H1 (cell line): Measurements from ENCODE around the gene DLL1. TPM values are rescaled to one million over a fixed set of nuclear protein-coding genes. Genes with fewer than 3 reads are reported as not detected.

Experiments used
- CTCF ChIA-PET: fragments of 300-600 bp; sonication (Branson Sonifier 250); formaldehyde crosslinking; loops from one replicate; lab custom pipeline; 2021; ENCODE audit not compliant: partially characterized antibody; lab: Charles Lee
- POLR2A ChIA-PET: fragments of 300-600 bp; sonication (Branson Sonifier 250); formaldehyde crosslinking; loops from one replicate; lab custom pipeline; 2021; ENCODE audit warnings: inconsistent platforms; ENCODE audit not compliant: partially characterized antibody; lab: Charles Lee
- DNase-seq, 2 experiments: peaks; one replicate each; pipeline versions ENCODE4 v3.0.0 to v3.0.0-alpha.2; 2010 to 2022; ENCODE audit warnings: low spot score in 2 of 2, low read depth in 1 of 2, mixed read lengths in 1 of 2
- FAIRE-seq: peaks from 2 replicates; lab custom pipeline; 2011; peaks lifted over from hg19 to GRCh38; lab: Jason Lieb, UNC
- H2AFZ ChIP-seq: 2 replicates; pipeline ENCODE4 v1.8.1; 2012; ENCODE audit warnings: low read length, inconsistent platforms
- H2AK5ac ChIP-seq: 2 replicates; pipeline ENCODE4 v1.6.1; 2013; ENCODE audit warnings: low read depth, low read length
- H2BK120ac ChIP-seq: replicated peaks from 2 replicates; pipeline ENCODE3; 2013; ENCODE audit warnings: low read depth, low read length, inconsistent platforms
- H2BK12ac ChIP-seq: 2 replicates; pipeline ENCODE4 v1.6.1; 2013; ENCODE audit warnings: low read depth, low read length
- H2BK15ac ChIP-seq: 2 replicates; pipeline ENCODE4 v1.6.1; 2013; ENCODE audit warnings: low read length
- H2BK20ac ChIP-seq: 2 replicates; pipeline ENCODE4 v1.6.1; 2013; ENCODE audit warnings: low read length
- H2BK5ac ChIP-seq: 2 replicates; pipeline ENCODE4 v1.6.1; 2013; ENCODE audit warnings: low read depth, low read length
- H3K14ac ChIP-seq: 2 replicates; pipeline ENCODE4 v1.6.1; 2013; ENCODE audit warnings: inconsistent platforms; ENCODE audit not compliant: insufficient read length
- H3K18ac ChIP-seq: 2 replicates; pipeline ENCODE4 v1.6.1; 2013; ENCODE audit warnings: low read length; ENCODE audit errors: extremely low read depth
- H3K23ac ChIP-seq: 2 replicates; pipeline ENCODE4 v1.6.1; 2013; ENCODE audit warnings: inconsistent platforms; ENCODE audit not compliant: insufficient read length
- H3K23me2 ChIP-seq: 2 replicates; pipeline ENCODE4 v1.6.1; 2013; ENCODE audit warnings: low read depth, low read length
- H3K27ac ChIP-seq: 2 replicates; pipeline ENCODE4 v1.6.1; 2011; ENCODE audit warnings: low read depth, low read length, inconsistent platforms
- H3K27me3 ChIP-seq, 4 experiments: replicated peaks in 1 of 4; 1 replicate in 1 of 4; 2 replicates in 3 of 4; pipeline versions ENCODE4 v1.6.1 to v1.8.1; 2011 to 2013; ENCODE audit warnings: low read length in 3 of 4, mild to moderate bottlenecking in 3 of 4, inconsistent platforms in 2 of 4, mixed read lengths in 2 of 4, moderate library complexity in 1 of 4; ENCODE audit not compliant: control insufficient read depth in 3 of 4, insufficient read depth in 3 of 4; ENCODE audit errors: extremely low read depth in 1 of 4
- H3K36me3 ChIP-seq, 4 experiments: 2 replicates each; pipeline versions ENCODE4 v1.6.1 to v1.8.1; 2011 to 2013; ENCODE audit warnings: mild to moderate bottlenecking in 4 of 4, low read length in 3 of 4, moderate library complexity in 2 of 4, control low read depth in 1 of 4, inconsistent platforms in 1 of 4; ENCODE audit not compliant: insufficient read depth in 4 of 4, control insufficient read depth in 2 of 4
- H3K4ac ChIP-seq: replicated peaks from 2 replicates; pipeline ENCODE3; 2013; ENCODE audit warnings: low read length, low read depth, mixed read lengths, inconsistent platforms; ENCODE audit not compliant: insufficient read length
- H3K4me1 ChIP-seq, 4 experiments: replicated peaks in 1 of 4; 1 replicate in 1 of 4; 2 replicates in 3 of 4; pipeline versions ENCODE4 v1.6.1 to v1.8.1; 2011 to 2013; ENCODE audit warnings: low read length in 3 of 4, inconsistent platforms in 2 of 4, mixed read lengths in 1 of 4; ENCODE audit not compliant: insufficient read depth in 4 of 4, control insufficient read depth in 3 of 4
- H3K4me2 ChIP-seq, 2 experiments: 2 replicates each; pipeline versions ENCODE4 v1.6.1 to v1.8.1; 2011 to 2013; ENCODE audit warnings: low read depth in 2 of 2, low read length in 2 of 2, control low read depth in 1 of 2, inconsistent platforms in 1 of 2, mild to moderate bottlenecking in 1 of 2; ENCODE audit not compliant: insufficient read depth in 1 of 2
- H3K4me3 ChIP-seq, 4 experiments: fragments of 200-600, 300-600 bp in 1 of 4; sonication (generic), shearing (Covaris generic), sonication (Bioruptor Twin) in 1 of 4; 2 replicates each; pipeline versions ENCODE4 v1.5.1 to v1.8.1; 2011 to 2016; ENCODE audit warnings: low read length in 4 of 4, low read depth in 3 of 4, control low read depth in 2 of 4, inconsistent platforms in 2 of 4, mild to moderate bottlenecking in 2 of 4, mixed read lengths in 1 of 4, moderate library complexity in 1 of 4; ENCODE audit not compliant: insufficient read depth in 2 of 4; ENCODE audit errors: extremely low read depth in 1 of 4
- H3K56ac ChIP-seq: replicated peaks from 2 replicates; pipeline ENCODE3; 2013; ENCODE audit warnings: low read depth, mild to moderate bottlenecking, mixed read lengths, low read length, inconsistent platforms; ENCODE audit not compliant: insufficient read length
- H3K79me1 ChIP-seq: 2 replicates; pipeline ENCODE4 v1.6.1; 2013; ENCODE audit warnings: low read depth, low read length, control low read depth
- H3K79me2 ChIP-seq, 2 experiments: 2 replicates each; pipeline versions ENCODE4 v1.6.1 to v1.8.1; 2012 to 2013; ENCODE audit warnings: low read length in 2 of 2, mild to moderate bottlenecking in 2 of 2, inconsistent platforms in 1 of 2; ENCODE audit not compliant: insufficient read depth in 2 of 2, control insufficient read depth in 1 of 2
- H3K9ac ChIP-seq, 4 experiments: replicated peaks in 1 of 4; 1 replicate in 1 of 4; 2 replicates in 3 of 4; pipeline versions ENCODE4 v1.6.1 to v1.8.1; 2011 to 2013; ENCODE audit warnings: low read depth in 3 of 4, low read length in 3 of 4, control low read depth in 2 of 4, mild to moderate bottlenecking in 2 of 4, moderate library complexity in 2 of 4, inconsistent platforms in 1 of 4; ENCODE audit errors: extremely low read depth in 1 of 4
- H3K9me3 ChIP-seq, 2 experiments: 2 replicates each; pipeline versions ENCODE4 v1.6.1 to v1.8.1; 2012 to 2013; ENCODE audit warnings: mild to moderate bottlenecking in 2 of 2, moderate library complexity in 2 of 2, control low read depth in 1 of 2, inconsistent platforms in 1 of 2, low read depth in 1 of 2, low read length in 1 of 2, mixed read lengths in 1 of 2; ENCODE audit not compliant: insufficient read depth in 2 of 2
- H4K20me1 ChIP-seq, 2 experiments: replicated peaks in 1 of 2; 2 replicates each; pipeline versions ENCODE3 to v1.8.1; 2011 to 2013; ENCODE audit warnings: inconsistent platforms in 2 of 2, low read length in 2 of 2, mild to moderate bottlenecking in 1 of 2; ENCODE audit not compliant: insufficient read depth in 2 of 2, control insufficient read depth in 1 of 2
- H4K5ac ChIP-seq: 2 replicates; pipeline ENCODE4 v1.6.1; 2013; ENCODE audit warnings: low read length, low read depth, mixed read lengths, inconsistent platforms; ENCODE audit not compliant: insufficient read length
- H4K8ac ChIP-seq: 2 replicates; pipeline ENCODE4 v1.8.0; 2013; ENCODE audit warnings: mild to moderate bottlenecking, moderate library complexity, low read length, inconsistent platforms; ENCODE audit not compliant: insufficient read depth; ENCODE audit errors: extremely low read depth
- H4K91ac ChIP-seq: replicated peaks from 2 replicates; pipeline ENCODE3; 2013; ENCODE audit warnings: low read length, mixed read lengths, inconsistent platforms; ENCODE audit not compliant: insufficient read length
- ATF3 ChIP-seq: IDR thresholded peaks from 2 replicates; pipeline ENCODE4 v1.6.1; 2011; ENCODE audit warnings: low read depth, mild to moderate bottlenecking, low read length; ENCODE audit not compliant: insufficient read depth
- CTCF ChIP-seq, 3 experiments: IDR thresholded peaks; 1 replicate in 2 of 3; 2 replicates in 1 of 3; pipeline versions ENCODE4 v1.5.1 to v1.6.1; 2011; ENCODE audit warnings: low read length in 3 of 3, mild to moderate bottlenecking in 3 of 3, inconsistent platforms in 2 of 3, low read depth in 1 of 3, moderate library complexity in 1 of 3; ENCODE audit not compliant: insufficient read depth in 1 of 3; ENCODE audit errors: control extremely low read depth in 1 of 3
- JUN ChIP-seq: IDR thresholded peaks from 2 replicates; pipeline ENCODE4 v1.6.1; 2011; ENCODE audit warnings: low read depth, mild to moderate bottlenecking, improper control_type of control experiment, low read length
- KDM1A ChIP-seq: fragments of 200-600, 300-600 bp; sonication (generic); IDR thresholded peaks from 2 replicates; pipeline ENCODE4 v1.7.1; 2016; ENCODE audit warnings: mild to moderate bottlenecking, low read length, borderline replicate concordance
- SP1 ChIP-seq: IDR thresholded peaks from 2 replicates; pipeline ENCODE4 v1.6.1; 2011; ENCODE audit warnings: low read depth, low read length
- TAF7 ChIP-seq: optimal IDR thresholded peaks from 2 replicates; pipeline ENCODE3; 2011; ENCODE audit warnings: low read depth, mild to moderate bottlenecking, inconsistent platforms, low read length, moderate library complexity, borderline replicate concordance
- USF2 ChIP-seq: IDR thresholded peaks from 2 replicates; pipeline ENCODE4 v1.6.1; 2011; ENCODE audit warnings: low read length, improper control_type of control experiment
- ZNF274 ChIP-seq: IDR thresholded peaks from 2 replicates; pipeline ENCODE4 v1.7.0; 2012; ENCODE audit warnings: low read length, borderline replicate concordance; ENCODE audit errors: extremely low read depth
- WGBS, 2 experiments: shearing (Covaris generic) in 1 of 2; methylation state at CpG; one replicate each; pipeline versions ENCODE4 v1.1.6 to v1.1.7; 2013 to 2015; ENCODE audit warnings: low lambda C conversion rate in 2 of 2, mixed read lengths in 2 of 2, inconsistent platforms in 1 of 2, low coverage in 1 of 2, missing lambda C conversion rate in 1 of 2; ENCODE audit not compliant: insufficient replicate concordance in 2 of 2, insufficient coverage in 1 of 2, insufficient read length in 1 of 2; ENCODE audit errors: extremely low coverage in 1 of 2, missing lambda C conversion rate in 1 of 2; 5-methylcytosine and 5-hydroxymethylcytosine counted together
- polyA plus RNA-seq, 7 experiments: library from polyadenylated mRNA; depleted of rRNA in 3 of 7; stranded (reverse) in 5 of 7; unstranded in 2 of 7; fragments of >200 nt in 5 of 7; fragments of 200-250 nt in 2 of 7; gene quantifications; 1 replicate in 5 of 7; 2 replicates in 1 of 7; 4 replicates in 1 of 7; pipeline versions ENCODE4 v1.2.1 to v1.2.3, GENCODE V29; 2011 to 2013; ENCODE audit warnings: missing spikeins in 2 of 7, mixed read lengths in 2 of 7
- total RNA-seq: library from RNA; stranded (reverse); fragmentation: NEBNext Ultra II Directional; extraction: Animal tissue kit (Norgen Biotek cat#: 25700); gene quantifications from 2 replicates; pipeline ENCODE4 v1.2.1, GENCODE V29; 2021

The DLL1 gene
- total and polyA plus RNA-seq, 2 of the 8 experiments (the other 6 are each of a cell fraction or from before 2014, with no cell fraction given): 1.7 to 3.8 TPM

GRCh38 chr6:170273191-170273590 is 17.7 kb downstream of the DLL1 start:
- Histone ChIP-seq H2BK15ac (no peak overlapping the region), H3K4me2 (no peak overlapping the region), H4K91ac (no peak overlapping the region), H3K23ac (no peak overlapping the region), H2BK12ac (no peak overlapping the region), H2AK5ac (no peak overlapping the region), H2BK5ac (no peak overlapping the region), H3K14ac (no peak overlapping the region), H3K4me3 (no peak overlapping the region), H3K4ac (no peak overlapping the region), H3K56ac (no peak overlapping the region), H3K9ac (no peak overlapping the region), H3K4me1 (peaks cover 0 to 5% (median 1%) of the 10 kb centered on the region in 4 experiments; a peak in 3 of 7 replicates), H3K27me3 (no peaks in the 10 kb centered on the region), H3K79me1 (no peaks in the 10 kb centered on the region), H3K23me2 (no peaks in the 10 kb centered on the region), H2BK120ac (no peak overlapping the region), H3K9me3 (no peaks in the 10 kb centered on the region), H2BK20ac (no peak overlapping the region), H2AFZ (no peak overlapping the region), H3K27ac (no peak overlapping the region), H4K5ac (no peak overlapping the region), H3K36me3 (no peaks in the 10 kb centered on the region), H3K18ac (no peak overlapping the region), H3K79me2 (no peaks in the 10 kb centered on the region), H4K8ac (no peak overlapping the region), H4K20me1 (no peaks in the 10 kb centered on the region)
- FAIRE-seq: no peak
- TF ChIP-seq KDM1A (no peak), ATF3 (no peak), USF2 (no peak), TAF7 (no peak), CTCF (IDR thresholded peaks at IDR 0.05; ENCODE audit: control extremely low read depth in 1 of 3, insufficient read depth in 1 of 3, low read depth in 1 of 3, low read length in 3 of 3) (no peak), SP1 (no peak), JUN (no peak), ZNF274 (no peak)
- no peak for DNase-seq
- WGBS, 2 experiments: 93% methylated on average over 12 of the region's 23 CpGs; no CpG with 5 or more reads in 1 of the 2 experiments
- ChIA-PET POLR2A (interaction anchor here (4.8 kb wide), 1 partner anchor 17 kb away, joined by 17 read pairs; the partner anchor contains the start of gene DLL1), CTCF (interaction anchor here (0.9 to 1.0 kb wide), 2 partner anchors 16 to 441 kb away, joined by 3 to 4 read pairs; no protein-coding TSS in a partner anchor)
